GM21619 (cell line): ENCODE results near the gene TRAF2.
"Not testable (repeated sequence)": the region's sequence is repeated elsewhere in the genome, so short reads cannot be mapped to it uniquely, and the experiment has no call there.

Source experiments
- ATAC-seq: cut with Tn5 transposase; IDR thresholded peaks from one replicate; pipeline ENCODE4 v1.9.1; 2021; ENCODE audit not compliant: unreplicated experiment

Gene TRAF2

DNA sequence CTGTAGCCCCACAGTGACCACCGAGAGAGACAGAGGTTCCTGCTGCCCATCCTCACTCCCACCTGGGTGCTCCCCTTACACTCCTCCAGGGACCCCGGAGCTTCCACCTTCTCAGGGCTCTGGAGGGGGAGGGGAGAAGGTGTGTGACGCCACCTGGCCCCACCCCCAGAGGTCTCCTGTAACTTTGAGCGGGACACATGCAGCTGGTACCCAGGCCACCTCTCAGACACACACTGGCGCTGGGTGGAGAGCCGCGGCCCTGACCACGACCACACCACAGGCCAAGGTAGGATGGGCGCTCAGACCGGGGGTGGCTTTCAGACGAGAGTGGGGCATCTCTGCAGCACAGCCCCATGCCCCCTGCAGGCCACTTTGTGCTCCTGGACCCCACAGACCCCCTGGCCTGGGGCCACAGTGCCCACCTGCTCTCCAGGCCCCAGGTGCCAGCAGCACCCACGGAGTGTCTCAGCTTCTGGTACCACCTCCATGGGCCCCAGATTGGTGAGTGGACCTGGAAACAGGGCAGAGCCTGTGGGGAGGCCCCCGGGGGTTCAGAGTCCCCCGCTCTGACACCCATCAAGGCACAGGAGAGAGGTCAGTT is 29.7 kb upstream of the TRAF2 start:
- ATAC-seq, result no peak

DNA sequence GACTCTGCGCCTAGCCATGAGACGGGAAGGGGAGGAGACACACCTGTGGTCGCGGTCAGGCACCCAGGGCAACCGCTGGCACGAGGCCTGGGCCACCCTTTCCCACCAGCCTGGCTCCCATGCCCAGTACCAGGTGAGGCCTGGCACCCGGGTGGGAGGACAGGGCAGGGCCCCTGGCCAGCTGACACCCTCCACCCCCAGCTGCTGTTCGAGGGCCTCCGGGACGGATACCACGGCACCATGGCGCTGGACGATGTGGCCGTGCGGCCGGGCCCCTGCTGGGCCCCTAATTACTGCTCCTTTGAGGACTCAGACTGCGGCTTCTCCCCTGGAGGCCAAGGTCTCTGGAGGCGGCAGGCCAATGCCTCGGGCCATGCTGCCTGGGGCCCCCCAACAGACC is 29.1 kb upstream of the TRAF2 start:
- no peak for ATAC-seq

DNA sequence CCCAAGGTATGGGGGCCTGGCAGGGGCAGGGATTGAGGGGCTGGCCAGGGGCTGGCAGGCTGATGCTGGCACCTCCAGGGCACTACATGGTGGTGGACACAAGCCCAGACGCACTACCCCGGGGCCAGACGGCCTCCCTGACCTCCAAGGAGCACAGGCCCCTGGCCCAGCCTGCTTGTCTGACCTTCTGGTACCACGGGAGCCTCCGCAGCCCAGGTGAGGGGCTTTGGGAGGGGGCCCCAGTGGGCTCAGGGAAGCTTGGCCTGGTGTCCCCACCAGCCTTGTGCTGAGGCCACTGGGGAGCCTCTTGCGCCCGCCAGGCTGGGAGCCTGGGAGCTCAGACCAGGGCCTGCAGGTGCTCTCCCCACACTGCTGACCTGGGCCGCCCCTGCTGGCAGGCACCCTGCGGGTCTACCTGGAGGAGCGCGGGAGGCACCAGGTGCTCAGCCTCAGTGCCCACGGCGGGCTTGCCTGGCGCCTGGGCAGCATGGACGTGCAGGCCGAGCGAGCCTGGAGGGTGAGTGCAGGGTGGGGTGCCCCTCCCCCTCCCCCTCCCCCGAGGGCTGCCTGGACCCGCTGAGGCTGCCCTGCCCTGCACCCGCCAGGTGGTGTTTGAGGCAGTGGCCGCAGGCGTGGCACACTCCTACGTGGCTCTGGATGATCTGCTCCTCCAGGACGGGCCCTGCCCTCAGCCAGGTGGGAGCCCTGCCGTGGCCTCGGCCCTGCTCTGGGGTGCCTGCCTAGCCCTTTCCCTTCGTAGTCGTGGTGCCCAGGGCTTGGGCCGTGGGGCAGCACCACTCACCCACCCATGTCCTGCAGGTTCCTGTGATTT is 28.5 kb upstream of the TRAF2 start:
- ATAC-seq, result no peak

DNA sequence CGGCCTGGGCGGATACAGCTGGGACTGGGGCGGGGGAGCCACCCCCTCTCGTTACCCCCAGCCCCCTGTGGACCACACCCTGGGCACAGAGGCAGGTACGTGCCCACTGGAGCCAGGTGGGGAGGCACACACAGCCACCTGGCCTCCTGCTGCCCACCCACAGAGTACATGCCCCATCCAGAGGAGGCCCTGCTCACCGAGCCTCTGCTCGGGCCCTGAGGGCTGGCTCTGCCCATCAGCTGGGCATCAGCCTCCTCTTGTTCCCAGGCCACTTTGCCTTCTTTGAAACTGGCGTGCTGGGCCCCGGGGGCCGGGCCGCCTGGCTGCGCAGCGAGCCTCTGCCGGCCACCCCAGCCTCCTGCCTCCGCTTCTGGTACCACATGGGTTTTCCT is 27.9 kb upstream of the TRAF2 start:
- no peak for ATAC-seq

DNA sequence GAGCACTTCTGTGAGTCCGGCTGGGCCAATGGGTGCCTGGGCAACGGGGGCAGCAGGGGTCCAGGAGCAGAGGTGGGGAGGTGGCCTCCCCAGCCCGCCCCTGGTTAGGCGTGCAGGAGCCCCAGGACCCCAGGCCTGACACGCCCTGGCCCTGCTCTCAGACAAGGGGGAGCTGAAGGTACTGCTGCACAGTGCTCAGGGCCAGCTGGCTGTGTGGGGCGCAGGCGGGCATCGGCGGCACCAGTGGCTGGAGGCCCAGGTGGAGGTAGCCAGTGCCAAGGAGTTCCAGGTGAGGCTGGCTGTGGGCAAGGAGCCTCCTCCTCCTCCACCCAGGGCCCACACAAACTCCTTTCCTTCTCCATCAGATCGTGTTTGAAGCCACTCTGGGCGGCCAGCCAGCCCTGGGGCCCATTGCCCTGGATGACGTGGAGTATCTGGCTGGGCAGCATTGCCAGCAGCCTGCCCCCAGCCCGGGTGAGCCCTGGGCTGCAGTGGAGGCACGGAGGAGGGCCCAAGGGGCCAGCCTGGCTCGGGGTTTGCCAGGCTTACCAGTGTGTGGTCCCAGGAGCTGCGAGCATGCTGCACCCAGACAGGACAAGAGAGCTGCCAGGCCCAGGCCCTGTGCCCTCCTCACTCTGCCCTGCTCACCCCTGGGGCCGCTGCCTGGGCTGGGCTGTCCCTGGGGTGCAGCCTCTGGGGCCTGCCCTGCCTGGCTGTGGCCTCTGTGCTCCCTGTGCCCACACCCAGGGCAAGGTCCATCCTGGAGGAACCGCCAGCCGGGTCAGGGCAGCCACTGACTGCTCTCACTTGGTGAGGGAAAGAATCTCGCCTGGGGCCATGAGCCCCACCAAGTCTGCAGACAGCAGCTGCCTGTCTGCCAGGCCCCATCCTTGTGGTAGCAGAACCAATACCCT is 27.2 kb upstream of the TRAF2 start:
- no peak for ATAC-seq

DNA sequence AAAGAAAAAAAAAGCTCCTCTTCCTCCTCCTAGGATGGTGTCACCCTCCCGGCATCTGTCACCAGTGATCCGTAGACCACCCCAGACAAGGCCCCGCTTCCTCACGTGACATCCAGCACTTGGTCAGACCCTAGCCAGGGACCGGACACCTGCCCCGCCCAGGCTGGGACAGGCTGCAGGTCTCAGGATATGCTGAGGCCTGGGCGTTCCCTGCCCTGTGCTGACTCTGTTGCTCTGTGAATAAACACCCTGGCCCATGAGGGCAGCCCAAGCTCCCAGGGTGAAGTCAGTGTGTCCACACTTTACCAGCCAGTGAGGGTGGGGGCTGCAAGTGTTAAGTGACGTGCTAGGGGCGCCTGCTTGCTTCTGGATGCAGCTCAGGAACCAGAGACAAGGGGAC is 25.8 kb upstream of the TRAF2 start:
- ATAC-seq, result no peak

DNA sequence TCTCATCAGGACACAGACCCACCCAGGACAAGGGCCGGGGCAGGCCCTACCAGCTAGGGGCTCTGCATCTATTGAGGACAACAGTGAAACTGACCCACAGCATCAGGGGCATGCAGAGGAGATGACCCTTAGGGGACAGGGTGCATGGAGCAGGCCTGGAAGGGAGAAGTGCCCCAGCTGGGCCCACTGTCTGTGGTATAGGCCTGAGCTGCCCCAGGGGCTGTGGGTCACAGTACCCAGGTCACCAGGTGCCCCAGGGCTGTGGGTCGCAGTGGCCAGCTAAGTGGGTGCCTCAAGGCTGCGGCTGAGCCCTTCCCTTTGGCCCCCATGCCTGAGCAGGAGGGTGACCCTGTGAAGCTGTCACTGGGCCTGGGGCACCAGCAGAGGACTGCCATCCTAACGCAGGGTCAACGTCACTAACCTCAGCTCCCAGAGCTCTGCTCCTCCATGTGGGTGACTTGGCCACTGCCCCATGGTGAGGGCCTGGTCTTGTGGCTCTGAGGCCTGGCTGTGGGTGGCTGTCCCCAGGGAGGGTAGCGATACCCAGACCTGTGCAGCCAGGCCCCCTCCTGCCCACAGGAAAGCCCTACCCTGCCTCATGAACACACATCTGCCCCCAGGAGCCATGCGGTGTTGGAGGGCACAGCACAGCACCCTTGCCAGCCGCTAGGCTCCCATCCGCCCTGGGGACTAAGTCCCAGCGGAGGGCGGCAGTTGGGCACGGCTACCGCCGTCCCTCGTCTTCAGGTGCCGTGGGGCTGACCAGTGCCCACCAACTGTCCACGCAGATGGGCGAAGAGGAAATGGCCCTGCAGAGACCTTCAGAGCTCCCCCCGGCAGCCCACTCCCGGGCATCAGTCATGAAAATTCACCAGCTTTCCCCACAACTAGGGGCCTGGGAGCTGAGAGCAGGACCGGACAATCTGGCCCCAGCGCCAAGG is 25.1 kb upstream of the TRAF2 start:
- no peak for ATAC-seq

DNA sequence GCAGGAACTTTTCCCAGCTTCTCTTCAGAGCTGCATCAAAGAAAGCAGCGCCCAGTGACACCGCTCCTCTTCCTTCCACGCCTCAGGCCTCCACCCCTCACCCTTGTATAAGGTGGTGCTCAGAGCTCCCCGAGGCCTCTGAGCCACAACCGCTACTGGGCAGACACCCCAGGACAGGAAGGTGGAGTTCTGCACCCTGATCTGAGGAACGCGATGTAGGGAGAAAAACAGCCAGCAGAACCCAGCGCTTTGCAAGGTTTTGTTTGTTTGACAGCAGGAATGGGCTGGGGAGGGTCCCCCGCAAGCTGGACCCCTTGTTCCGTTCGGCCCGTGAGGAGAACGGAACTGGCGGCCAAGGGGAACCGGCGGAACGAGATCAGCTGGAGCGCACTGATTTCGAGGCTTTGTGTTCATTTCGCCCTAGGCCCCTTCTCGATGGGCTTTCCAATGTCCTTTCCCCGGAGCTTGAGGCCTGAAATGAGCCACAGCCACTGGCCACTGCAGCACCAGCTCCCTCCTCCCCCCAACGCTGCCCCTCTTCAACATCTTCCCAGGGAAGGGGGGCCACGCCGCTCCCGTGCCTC is 24.4 kb upstream of the TRAF2 start:
- no peak for ATAC-seq

DNA sequence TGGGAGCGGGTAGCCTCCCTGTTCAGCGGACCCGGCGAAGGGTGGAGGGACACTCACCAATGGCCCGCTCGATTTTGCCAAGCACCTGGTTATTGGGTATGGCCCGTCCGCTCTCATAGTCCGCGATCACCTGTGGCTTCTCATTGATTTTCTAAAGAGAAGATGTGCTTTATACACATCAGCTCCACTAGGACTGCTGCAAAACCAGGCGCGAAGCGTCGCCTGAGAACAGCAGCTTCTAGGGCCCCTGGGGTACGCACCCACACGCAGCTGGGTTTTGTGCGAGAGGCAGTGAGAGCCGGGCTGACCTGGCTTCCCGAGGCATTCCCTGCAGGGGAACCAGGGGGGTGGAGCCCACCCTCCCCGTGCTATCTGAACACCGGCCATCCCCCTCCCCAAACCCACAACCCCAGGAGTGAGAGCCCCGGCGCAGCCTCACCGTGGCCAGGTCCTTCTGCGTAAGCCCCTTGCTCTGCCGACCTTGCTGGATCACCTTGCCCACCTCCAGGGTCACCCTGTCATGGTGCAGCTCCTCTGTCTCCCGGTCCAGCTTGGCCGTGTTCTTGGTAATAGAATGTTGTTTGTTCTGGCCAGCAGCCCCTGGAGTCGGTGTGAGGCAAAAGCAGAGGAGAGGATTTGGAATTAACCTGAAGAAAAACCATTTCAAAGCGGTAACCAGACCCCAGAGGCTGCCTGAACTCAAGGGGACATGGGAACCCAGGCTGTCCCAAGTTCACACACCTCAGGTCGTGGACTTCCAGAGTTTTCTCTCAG is 23.3 kb upstream of the TRAF2 start:
- ATAC-seq, result no peak

DNA sequence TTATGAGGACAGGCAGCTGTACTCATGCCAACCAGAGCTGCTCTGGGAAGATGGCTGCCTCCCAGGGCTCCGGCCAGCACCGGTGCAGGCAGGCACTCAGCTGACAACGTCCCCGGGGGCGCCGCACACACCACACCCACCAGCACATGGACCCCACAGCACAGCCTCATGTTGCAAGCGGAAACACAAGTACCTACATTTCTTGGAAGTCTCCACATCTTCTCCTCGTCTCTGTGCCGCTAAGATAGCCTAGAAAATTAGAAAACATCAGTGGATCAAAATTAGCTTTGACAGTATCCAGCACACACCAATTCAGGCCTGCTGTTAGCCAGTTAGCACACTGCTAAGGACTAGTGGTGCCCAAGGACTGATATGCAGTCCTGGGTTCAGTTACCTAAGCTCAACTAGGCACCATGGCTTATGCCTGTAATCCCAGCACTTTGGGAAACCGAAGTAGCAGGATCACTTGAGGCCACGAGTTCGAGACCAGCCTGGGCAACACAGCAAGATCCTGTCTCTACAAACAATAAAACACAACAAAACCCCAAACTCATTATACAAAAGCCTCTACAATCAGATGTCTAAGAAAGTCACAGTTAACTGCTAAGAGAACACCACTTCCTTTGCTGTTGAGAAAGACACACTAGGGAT is 22.6 kb upstream of the TRAF2 start:
- no peak for ATAC-seq

DNA sequence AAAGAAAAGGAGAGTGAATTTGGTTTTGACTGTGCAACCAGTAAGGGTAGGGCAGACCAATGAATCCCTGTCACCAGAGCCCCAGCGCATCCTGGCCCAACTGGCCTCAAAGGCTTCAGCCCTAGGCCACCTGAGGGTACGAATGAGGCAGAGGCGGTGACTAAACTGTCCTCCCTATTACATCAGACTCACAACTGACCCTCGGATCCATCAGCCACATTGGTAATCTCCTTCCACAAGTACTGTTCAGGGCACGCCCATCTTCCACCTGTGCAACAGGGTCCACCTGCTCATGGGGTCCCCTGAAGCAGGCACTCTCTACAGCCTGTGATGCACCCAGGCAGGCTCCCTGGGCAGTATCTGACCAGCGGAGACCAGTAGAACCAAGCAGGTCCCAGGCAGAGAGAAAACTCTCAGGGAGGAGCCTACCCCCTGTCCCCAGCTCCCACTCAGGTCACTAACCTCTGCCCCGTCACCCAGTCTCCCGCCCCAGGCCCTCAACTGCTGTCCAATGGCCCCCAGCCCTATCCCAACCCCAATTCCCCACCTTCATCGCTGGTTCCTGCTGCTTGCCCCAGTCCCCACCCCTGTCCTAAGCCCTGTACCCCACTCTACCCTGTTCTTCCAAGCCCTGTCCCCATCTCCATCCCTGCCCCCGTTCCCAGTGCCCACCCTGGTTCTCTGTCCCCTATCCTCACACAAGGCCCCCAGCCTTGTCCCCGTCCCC is 21.1 kb upstream of the TRAF2 start:
- ATAC-seq, result no peak

DNA sequence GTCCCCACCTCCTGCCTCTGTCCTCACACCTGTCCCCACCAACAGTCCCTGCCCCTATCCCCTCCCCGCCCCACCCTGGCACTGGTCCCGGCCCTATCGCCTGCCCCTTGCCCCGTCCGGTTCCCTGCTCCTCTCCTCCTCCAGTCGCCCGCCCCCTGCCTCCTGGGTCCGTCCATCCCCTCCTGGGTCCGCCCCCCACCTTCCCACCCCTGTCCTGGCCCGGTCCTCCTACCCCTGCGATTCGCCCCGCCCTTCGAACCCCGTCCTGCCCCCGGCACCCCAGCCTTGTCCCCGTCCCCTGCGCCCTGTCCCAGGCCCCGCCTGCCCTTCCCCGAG is 20.6 kb upstream of the TRAF2 start:
- no peak for ATAC-seq

DNA sequence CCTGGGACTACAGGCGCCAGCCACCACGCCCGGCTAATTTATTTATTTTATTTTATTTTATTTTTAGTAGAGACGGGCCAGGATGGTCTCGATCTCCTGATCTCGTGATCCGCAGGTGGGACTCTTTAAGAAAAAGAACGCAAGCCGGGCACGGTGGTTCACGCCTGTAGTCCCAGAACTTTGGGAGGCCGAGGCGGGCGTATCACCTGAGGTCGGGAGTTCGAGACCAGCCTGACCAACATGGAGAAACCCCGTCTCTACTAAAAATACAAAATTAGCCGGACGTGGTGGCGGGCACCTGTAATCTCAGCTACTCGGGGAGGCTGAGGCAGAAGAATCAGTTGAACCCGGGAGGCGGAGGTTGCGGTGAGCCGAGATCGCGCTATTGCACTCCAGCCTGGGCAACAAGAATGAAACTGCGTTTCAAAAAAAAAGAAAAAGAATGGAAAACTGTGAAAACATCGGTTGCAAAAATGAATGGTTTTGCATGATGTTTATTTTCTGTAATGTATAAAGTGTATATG is 19.4 kb upstream of the TRAF2 start:
- not testable (repeated sequence) for ATAC-seq

DNA sequence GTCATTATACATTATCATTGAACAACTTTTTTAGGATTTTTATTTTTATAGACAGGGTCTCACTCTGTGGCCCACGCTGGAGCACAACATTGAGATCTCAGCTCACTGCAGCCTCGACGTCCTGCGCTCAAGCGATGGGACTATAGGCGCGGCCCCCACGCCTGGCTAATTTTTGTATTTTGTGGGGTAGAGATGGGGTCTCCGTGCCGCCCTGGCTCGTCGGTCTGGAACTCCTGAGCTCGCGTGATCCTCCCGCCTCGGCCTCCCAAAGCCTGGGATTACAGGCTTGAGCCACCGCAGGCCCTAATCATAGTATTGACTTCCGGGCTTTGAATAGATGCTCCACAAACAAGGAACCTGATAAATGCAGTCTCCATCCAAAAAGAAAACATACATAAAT is 18.8 kb upstream of the TRAF2 start:
- ATAC-seq, result no peak

DNA sequence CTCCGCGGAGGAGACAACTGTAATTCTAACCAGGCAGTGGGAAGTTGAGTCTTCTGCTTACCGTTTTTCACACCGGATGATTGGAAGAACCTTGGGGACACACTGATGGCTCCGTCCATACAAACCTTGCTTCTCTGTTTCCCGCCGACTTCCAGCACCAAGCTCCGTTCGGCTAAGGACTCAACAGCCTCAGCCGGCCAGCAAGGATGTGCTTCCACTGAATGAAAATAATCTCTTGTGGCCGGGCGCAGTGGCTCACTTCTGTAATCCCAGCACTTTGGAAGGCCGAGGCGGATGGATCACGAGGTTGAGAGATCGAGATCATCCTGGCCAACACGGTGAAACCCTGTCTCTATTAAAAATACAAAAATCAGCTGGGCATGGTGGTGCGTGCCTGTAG is 18.4 kb upstream of the TRAF2 start:
- no peak for ATAC-seq

DNA sequence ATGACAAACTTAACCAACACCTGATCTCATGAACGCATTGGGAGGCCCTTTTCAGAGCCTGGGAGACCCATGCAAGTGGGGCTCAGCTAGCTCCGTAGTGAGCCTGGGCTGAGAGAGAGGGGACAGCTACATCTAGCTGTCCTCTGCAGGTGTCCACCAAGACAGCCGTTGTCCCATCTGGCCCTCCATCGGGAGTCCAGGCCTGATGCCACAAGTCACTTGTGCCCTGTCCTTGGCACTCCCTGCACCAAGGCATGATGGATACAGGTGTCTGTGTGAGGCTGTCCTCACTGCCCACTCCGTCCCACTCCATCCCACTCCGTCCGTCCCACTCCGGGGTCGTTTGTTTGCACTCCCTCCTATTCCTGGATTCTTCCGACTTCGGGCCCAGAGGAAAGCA is 17.7 kb upstream of the TRAF2 start:
- no peak for ATAC-seq

DNA sequence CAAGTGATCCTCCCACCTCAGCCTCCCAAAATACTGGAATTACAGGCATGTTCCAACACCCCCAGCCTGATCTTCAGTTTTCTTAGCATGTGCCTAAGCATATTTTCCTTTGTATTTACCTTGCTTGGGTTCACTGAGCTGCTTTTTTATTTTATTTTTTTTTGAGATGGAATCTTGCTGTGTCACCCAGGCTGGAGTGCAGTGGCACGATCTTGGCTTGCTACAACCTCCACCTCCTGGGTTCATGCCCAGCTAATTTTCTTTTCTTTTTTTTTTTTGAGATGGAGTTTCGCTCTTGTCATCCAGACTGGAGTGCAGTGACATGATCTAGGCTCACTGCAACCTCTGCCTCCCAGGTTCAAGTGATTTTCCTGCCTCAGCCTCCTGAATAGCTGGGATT is 16.7 kb upstream of the TRAF2 start:
- ATAC-seq, result not testable (repeated sequence)

DNA sequence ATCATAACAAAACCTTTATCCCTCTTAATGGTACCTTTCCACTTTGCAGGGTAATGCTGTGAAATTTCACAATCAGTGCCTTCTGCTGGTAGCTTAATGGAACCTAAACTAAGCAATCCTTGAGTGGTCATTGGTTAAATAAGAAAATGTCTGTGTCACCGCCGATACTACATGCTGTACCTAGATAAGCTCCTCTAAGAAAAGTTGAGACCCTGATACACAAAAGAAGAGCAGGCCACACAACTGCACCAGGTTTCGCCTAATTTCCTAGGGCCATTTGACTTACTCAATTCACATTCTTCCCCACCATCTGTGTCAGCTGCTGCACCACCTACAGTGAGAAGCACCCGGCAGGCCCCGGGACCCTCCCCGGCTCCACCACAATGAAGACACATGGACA is 11.2 kb upstream of the TRAF2 start:
- no peak for ATAC-seq
